ENCODE results near the gene SP140.

SP140 gene

GRCh38 chr2:230348787-230349186, 123.3 kb downstream of the SP140 start:
- H3K36me3 Mint-ChIP-seq (ENCODE audit: insufficient read depth) = peaks cover 10% of the 10 kb centered on the region
- no peaks in the 10 kb centered on the region for H3K27me3 Mint-ChIP-seq
- ATAC-seq (replicated peaks) = no peak
- H3K27ac Mint-ChIP-seq = peak overlapping the region; percentile 70 to 88
- peak overlapping the region; percentile 34 to 68 for H3K4me3 Mint-ChIP-seq
- DNase-seq = no peak
- H3K4me1 Mint-ChIP-seq (ENCODE audit: low read depth in 2 of 2) = peaks cover 35 to 69% of the 10 kb centered on the region in 2 donors
- peaks cover 3 to 14% of the 10 kb centered on the region in 2 donors for H3K9me3 Mint-ChIP-seq

DNA sequence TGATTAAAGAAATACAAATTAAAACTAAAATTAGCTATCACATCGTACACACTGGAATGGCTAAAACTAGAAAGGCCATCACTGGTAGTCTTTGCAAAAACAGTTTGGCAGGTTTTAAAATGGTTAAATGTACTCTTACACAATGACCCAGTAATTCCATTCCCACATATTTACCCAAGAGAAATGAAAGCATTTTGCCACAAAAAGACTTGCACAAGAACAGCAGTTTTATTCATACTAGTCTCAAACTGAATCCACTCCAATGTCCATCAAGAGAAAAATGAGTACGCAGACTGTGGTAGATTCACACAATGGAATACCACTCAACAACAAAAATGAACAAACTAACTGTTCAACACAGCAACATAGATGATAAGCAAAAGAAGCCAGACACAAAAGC, 130.5 kb downstream of the SP140 start:
- no peak overlapping the region for H3K4me3 Mint-ChIP-seq
- DNase-seq (no peak), ATAC-seq (replicated peaks) (no peak)
- H3K9me3 Mint-ChIP-seq = no peaks in the 10 kb centered on the region
- H3K4me1 Mint-ChIP-seq (ENCODE audit: low read depth in 2 of 2) = peaks cover 4 to 34% of the 10 kb centered on the region in 2 donors
- H3K27ac Mint-ChIP-seq = no peak overlapping the region
- H3K36me3 Mint-ChIP-seq (ENCODE audit: insufficient read depth) = peaks cover 22% of the 10 kb centered on the region
- no peaks in the 10 kb centered on the region for H3K27me3 Mint-ChIP-seq

GRCh38 chr2:230358305-230358704, 132.8 kb downstream of the SP140 start:
- peaks cover 16% of the 10 kb centered on the region for H3K36me3 Mint-ChIP-seq (ENCODE audit: insufficient read depth)

GRCh38 chr2:230360028-230360427, 134.5 kb downstream of the SP140 start:
- no peak for DNase-seq
- Mint-ChIP-seq H3K27me3 (no peaks in the 10 kb centered on the region), H3K9me3 (no peaks in the 10 kb centered on the region), H3K36me3 (ENCODE audit: insufficient read depth) (peaks cover 11% of the 10 kb centered on the region), H3K4me1 (ENCODE audit: low read depth in 2 of 2) (peaks cover 14 to 35% of the 10 kb centered on the region in 2 donors), H3K4me3 (no peak overlapping the region), H3K27ac (no peak overlapping the region)
- ATAC-seq (replicated peaks) = no peak

More at GRCh38 chr2:230358305-230358704, 132.8 kb downstream of the SP140 start:
- peaks cover 16 to 43% of the 10 kb centered on the region in 2 donors for H3K4me1 Mint-ChIP-seq (ENCODE audit: low read depth in 2 of 2)
- H3K27ac Mint-ChIP-seq = no peak overlapping the region
- no peak for DNase-seq
- no peaks in the 10 kb centered on the region for H3K9me3 Mint-ChIP-seq
- no peaks in the 10 kb centered on the region for H3K27me3 Mint-ChIP-seq
- H3K4me3 Mint-ChIP-seq = no peak overlapping the region
- ATAC-seq (replicated peaks) = no peak

GRCh38 chr2:230362030-230362691, 136.6 kb downstream of the SP140 start:
- Mint-ChIP-seq H3K27ac (peak overlapping the region; percentile 13 to 46), H3K9me3 (no peaks in the 10 kb centered on the region), H3K36me3 (ENCODE audit: insufficient read depth) (peaks cover 13% of the 10 kb centered on the region), H3K27me3 (no peaks in the 10 kb centered on the region), H3K4me3 (peak overlapping the region in 1 of 2 donors; percentile 14), H3K4me1 (ENCODE audit: low read depth in 2 of 2) (peaks cover 14 to 30% of the 10 kb centered on the region in 2 donors)
- ATAC-seq (replicated peaks) = no peak
- no peak for DNase-seq
